NCI-H146 treated with DMSO at 0.1 percent for 48 hours (cell line): ENCODE data around the gene APEX2.
A peak's percentile ranks its signal among the peaks of the same experiment; 100 is the strongest.
"Not testable (repeated sequence)": the region's sequence is repeated elsewhere in the genome, so short reads cannot be mapped to it uniquely, and the experiment has no call there.

Experiments
- DNase-seq: peaks from one replicate; lab custom pipeline; 2025; ENCODE audit not compliant: unreplicated experiment; lab: John Stamatoyannopoulos, UW

The APEX2 gene

DNA sequence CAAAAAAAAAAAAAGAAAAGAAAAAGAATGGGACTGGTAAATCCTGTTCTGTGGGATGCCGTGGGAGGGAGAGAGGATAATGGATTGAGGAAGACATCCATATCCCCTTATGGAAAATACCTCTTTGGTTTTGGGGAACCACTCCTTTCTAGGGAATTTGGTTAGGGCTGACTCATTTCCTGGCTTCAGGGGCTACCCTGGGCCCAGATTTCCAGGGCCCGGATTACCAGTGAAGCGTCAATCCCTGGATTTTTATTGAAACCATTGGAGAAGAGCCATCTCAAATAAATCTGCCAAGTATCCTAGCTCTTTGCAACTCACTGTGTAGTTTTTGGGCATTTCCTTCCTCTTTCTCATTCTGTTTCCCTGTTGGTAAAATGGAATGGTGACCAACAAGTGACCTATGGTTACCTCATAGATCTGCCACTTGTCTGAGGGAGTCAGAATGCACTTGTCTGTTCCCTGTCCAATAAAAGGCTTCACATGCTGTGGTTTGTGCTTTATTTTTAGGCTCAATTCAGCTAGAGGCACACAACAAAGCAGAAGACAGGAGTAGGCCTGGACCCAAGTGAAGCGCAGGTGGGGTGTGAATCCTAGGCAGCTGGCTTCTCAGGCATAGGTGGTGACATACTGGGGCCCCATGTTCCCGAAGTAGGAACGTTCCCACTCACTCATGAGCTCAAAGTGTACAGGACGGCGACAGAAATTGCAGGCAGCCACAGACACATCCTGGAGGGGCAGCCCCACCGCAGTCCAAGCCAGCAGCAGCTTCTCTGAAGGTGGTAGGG is 8.6 kb downstream of the APEX2 start:
- DNase-seq: no peak

DNA sequence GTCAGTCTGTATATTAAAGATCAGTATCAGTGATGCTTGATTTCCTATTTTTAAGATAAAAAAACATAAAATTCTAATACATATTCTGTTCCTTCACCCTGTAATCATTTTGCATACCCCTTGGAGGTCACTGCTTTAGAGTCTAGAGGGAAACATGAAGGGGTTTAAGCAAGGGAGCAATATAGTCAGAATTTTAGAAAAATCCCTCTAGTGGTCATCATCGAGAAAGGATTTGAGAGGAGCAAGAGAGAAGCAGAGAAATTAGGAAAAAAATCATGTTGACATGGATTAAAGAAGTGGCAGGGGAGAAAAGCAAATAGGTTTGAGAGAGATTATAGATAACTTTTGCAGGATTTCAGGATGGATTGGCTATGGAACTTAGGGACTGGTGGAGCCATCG is 11.1 kb downstream of the APEX2 start:
- DNase-seq: no peak

DNA sequence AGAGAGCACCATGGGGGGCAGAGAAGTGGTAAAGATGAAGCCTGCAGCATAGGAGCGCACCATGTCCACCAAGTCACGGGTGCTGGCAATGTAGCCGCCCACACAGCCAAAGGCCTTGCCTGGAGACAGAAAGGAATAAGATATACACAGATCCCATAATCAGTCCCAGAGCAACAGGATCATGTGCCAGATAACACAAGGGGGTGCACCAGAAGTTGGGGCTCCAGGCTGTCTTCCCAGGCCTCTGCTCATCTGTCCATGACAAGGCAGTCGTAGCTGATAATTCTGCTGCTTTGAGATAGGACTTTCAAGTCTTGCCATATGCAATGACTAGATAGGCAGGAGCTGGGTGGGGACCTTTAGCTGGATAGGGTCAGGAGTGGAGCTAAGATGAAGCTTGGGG is 14.7 kb downstream of the APEX2 start:
- no peak for DNase-seq

DNA sequence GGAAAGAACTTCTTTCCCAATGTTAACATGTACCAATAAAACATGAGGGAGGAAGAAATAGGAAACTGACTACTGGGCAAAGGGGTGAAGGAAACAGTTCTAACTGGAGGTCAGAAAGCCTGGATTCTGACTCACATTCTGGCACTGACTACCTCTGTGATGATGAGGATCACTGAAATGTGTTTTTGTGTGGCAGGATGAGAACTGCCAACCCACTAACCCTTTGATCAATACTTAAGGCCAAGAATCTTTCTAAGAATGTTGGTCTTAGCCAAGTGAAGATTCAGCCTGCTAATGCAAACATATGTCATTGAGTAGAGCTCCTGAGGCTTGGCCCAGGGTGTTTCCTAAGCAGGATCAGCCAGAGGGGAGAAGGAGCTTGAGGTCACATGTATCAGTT is 26.0 kb downstream of the APEX2 start:
- DNase-seq: no peak

DNA sequence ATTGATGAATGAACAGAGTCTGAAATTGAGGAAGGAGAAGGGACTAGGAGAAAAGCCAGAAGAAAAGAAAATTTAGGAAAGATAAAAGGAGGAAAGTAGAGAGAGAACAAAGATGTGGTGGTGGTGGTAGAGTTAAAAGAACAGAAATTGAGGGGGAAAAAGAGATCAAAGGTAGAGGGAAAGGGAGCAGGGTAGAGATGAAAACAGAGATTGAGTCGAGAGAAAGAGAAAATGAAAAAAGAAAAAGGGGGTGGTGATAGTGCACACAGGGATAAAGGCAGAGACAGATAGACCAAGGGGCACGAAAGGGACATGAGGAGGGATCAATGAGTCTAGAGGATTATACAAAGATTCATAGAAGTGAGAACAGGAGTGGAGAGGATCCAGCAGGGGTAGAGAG is 26.7 kb downstream of the APEX2 start:
- no peak for DNase-seq

DNA sequence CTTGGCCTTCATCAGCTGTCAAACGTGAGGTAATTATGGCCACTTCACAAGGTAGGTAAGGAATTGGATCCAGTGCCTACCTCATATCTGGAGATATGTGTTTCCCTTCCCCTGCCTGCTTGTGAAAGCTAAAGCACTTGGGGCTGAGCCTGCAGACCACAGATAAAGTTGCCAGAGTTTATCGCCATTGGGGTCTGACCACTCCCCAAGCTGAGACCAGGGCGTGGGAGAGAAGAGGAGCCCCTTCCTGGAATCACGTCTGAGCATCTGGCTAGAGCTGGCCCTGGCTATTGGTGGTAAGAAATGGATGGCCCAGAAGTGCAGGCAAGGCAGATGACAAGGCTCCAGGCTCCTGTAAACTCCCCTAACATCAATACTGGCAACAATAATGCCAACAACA is 27.9 kb downstream of the APEX2 start:
- no peak for DNase-seq

DNA sequence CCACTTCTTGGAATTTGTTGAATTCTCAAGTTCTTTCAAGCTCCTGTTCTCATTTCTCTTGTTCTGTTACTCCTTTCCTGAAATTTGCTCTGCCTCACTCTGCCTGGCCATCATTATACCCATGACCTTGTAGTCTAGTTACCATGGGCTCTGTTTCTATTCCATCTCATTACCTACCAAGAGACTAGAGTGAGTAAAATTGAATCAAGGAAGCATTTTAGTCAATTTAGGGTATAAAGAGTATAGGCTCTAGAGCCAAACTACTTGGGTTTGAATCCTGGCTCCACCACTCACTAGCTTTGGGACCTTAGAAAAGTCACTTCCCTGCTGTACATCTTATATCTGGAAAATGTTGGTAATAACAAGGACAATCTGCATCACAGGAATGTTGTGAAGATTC is 28.4 kb downstream of the APEX2 start:
- no peak for DNase-seq

DNA sequence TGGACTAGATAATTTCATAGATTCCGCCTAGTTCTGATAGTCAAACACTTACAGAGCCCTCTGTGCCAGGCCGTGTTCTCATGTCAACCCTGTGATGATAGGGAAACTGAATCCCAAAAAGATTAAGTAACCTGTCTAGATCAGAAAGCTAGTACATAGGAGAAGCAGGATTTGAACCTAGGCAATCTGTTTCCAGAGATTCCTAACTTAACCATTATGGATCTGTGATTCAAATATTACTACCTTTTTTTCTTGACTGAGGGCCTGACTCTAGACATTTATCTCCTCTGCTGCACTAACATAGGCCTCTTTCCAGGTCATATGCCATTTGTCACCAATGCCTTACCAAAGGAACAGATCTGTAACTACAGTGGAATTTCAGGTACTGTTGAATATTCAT is 29.1 kb downstream of the APEX2 start:
- DNase-seq: no peak

DNA sequence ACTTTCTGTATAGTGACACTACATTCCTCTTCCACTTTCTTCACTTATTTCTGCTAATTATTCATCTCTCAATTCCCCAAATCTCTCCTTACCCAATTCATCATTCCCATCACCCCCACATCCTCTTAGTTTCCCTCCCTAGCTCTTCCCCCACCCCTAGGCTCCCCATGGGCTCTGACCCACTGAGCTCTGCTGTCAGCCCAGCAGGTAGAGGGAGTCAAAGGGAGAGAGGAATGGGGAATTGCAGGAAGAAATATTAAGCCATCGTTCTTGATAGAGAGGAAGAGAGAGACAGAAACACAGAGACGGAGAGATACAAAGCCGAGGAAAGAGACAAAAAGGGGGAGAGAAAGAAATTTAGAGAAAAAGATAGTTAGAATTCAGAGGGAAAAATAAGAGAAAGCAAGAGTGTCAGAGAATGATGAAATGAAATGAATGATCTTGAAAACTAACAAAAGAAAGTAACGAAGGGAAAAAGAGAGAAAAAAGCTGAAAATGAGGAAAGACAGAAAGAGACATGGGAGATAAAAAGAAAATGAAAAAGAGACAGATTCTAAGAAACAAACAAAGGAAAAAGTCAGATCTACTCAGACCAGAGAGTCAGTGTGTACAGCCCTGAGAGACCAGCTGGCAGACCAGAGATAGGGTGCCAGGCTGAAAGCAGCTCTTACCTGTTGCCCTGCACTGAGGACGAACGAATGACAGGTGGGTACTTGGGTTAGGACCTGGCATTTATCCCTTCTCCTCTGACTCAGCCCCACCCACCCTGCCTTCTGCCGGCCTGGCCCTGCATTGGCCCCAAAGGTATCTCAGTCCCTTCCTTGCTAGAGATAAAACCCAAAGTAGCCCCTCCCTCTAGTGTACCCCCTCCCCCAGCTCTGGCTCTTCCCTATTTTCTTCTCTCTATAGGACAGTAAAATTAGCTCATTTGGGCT is 30.4 kb downstream of the APEX2 start, which contains the start of gene ALAS2:
Gene ALAS2, minus strand, starts transcription at position 707 of the 935 bp plus-strand sequence. CDS start 4,977 bp downstream, outside the sequence.
- DNase-seq: no peak

DNA sequence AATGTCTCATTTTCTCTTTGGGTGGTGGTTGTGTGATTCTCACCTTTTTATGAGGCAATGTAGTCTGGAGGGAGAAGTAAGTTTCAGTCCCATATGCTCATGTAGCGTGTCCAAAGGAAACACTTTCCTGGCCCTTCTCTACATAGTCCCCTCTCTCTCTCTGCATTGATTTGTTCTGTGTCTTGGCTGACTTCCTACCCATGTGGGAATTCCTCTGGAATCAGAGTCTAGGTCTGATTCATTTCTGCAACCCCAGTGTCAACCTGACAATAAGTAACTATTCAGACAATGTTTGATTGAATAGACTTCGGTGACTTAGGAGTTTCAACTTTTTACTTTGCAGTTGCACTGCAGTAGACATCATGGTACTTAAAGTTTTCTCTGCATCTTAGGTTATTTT is 33.3 kb downstream of the APEX2 start:
- no peak for DNase-seq

DNA sequence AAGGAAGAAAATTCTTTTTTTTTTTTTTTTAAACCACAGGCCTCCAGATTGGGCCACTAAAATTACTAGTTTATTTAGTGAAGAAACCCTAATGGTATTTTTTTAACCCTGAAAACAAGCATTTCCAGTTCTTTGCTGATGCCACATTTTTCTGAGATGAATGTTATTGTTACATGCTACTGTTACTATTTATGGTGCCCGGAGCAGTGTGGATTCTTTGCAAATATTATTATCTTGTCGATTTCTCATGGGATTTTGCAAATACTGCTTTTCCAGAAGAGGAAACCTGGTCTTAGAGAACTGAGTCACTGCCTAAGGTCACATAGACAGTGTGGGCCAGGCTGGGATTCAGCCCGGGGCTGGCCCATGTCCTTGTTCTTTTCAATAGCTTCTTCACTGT is 39.3 kb downstream of the APEX2 start:
- no peak for DNase-seq

DNA sequence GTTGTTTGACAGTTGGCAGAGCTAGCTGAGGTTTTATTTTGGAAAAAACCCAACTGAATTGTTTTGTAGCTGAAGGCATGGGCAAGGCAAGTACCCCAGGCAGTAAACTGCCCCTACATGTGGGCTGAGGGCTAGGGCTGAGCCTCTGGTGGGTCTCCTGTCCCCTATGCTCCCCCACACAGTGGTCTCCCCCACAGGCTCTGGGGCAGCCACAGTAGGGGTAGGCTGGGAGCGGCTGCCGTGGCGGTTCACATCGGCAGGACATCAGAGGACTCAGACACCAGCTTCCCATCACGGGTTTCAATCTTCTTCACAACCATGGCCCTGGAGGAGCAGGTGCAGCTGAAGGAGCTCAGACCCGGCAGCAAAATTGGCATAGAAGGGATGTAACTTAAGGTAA is 41.4 kb downstream of the APEX2 start:
- no peak for DNase-seq

DNA sequence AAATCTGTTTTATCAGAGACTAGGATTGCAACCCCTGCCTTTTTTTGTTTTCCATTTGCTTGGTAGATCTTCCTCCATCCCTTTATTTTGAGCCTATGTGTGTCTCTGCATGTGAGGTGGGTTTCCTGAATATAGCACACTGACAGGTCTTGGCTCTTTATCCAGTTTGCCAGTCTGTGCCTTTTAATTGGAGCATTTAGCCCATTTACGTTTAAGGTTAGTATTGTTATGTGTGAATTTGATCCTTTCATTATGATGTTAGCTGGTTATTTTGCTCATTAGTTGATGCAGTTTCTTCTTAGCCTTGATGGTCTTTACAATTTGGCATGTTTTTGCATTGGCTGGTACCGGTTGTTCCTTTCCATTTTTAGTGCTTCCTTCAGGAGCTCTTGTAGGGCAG is 50.4 kb downstream of the APEX2 start:
- not testable (repeated sequence) for DNase-seq

DNA sequence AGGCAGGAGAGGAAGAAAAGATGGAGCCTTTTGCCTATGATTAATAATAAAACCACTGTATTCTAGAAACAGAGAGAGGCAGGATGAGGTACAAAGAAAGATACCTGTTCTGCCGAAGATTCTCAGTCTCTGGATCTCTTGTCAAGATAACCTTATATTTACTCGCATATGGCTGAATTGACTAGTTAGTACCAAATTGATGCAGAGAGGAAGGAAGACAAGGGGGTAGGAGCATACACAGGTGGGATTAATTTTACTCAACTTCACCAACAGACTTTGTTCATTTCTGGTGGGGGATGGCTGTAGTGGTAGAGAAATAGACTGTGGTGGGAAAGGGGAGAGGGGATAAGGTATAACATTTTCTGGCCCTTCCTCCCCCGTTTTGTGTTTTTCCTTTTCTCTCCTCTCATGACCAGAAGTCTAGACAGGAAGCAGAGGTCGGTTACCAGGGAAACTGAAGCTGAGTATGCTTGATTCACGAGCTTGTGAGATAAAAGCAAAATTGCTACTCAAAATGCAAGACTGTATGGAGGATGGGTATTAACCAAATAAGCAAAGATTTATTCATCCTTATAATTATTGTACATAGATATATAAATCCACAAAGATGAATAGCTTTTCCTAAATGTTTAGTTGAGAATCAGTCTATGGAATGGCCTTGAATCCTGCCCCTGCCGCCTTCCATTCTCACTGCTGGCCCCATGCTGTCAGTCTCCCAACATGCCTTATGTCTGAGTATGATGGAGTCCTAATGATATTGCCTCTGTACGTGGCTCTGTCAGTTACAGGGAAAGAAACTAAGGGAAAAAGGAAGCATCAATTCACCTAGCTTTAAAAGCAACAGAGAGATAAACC is 56.9 kb downstream of the APEX2 start:
- no peak for DNase-seq

DNA sequence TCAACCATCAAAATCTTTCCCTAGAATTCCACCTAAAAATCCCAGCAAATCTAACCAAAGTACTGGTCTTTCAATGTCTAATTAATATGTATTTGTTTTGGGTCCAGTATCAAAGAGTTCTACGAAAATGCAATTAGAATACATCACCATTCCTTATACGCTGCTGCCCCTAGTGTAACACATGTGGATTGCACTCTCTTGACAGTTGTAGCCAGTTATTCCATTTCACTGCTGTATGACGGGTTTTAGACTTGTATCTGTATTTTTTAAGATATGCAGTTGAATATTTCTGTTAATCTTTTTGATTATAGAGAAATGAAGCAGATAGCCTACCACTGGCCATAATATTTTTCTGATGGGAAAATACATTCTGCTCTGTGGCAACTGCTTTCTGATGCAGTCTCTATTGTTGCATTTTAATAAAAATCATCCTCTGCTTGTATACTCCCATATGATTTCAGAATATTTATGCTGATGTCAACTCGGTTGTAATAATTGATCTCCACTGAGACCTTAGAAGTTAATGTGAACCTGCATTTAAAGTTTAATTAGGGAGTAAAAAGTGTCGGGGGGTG is 57.6 kb downstream of the APEX2 start:
- DNase-seq: peak; percentile 5
